HG02973 (cell line): ENCODE measurements around the gene ARFIP1.
"Not testable (repeated sequence)": the region's sequence is repeated elsewhere in the genome, so short reads cannot be mapped to it uniquely, and the experiment has no call there.

Source experiments
- ATAC-seq: cut with Tn5 transposase; IDR thresholded peaks from one replicate; pipeline ENCODE4 v1.9.1; 2021; ENCODE audit warnings: moderate library complexity; ENCODE audit not compliant: unreplicated experiment

ARFIP1 gene

GRCh38 chr4:152779513-152780266 is at the start of gene ARFIP1, which contains the start of gene TIGD4:
Gene ARFIP1 (plus strand): TSS chr4:152779954. CDS start chr4:152829634, 49,680 bp downstream.
Gene TIGD4 (minus strand): TSS chr4:152779730. CDS start chr4:152771004, 8,726 bp downstream.
- ATAC-seq: peak; percentile 92

- ATAC-seq: no peak
Observed at GRCh38 chr4:152731997-152732396, 47.8 kb upstream of the ARFIP1 start.

- ATAC-seq: no peak
Observed at GRCh38 chr4:152734015-152734698, 45.6 kb upstream of the ARFIP1 start.

GRCh38 chr4:152734699-152735050 is 45.1 kb upstream of the ARFIP1 start:
- ATAC-seq: no peak

- ATAC-seq: no peak
Observed at GRCh38 chr4:152735396-152735859, 44.3 kb upstream of the ARFIP1 start.

- no peak for ATAC-seq
Observed at GRCh38 chr4:152735906-152736305, 43.8 kb upstream of the ARFIP1 start.

GRCh38 chr4:152738827-152739226 is 40.9 kb upstream of the ARFIP1 start:
- ATAC-seq: no peak

- no peak for ATAC-seq
Observed at GRCh38 chr4:152747444-152747843, 32.3 kb upstream of the ARFIP1 start.

GRCh38 chr4:152748619-152749018 is 31.1 kb upstream of the ARFIP1 start:
- ATAC-seq: no peak

GRCh38 chr4:152763796-152764195 is 16.0 kb upstream of the ARFIP1 start:
- ATAC-seq: no peak

- not testable (repeated sequence) for ATAC-seq
Observed at GRCh38 chr4:152765069-152765737, 14.6 kb upstream of the ARFIP1 start.

GRCh38 chr4:152771741-152772533 is 7.8 kb upstream of the ARFIP1 start:
- ATAC-seq: peak; percentile 85

GRCh38 chr4:152773339-152773738 is 6.4 kb upstream of the ARFIP1 start:
- no peak for ATAC-seq

- no peak for ATAC-seq
Observed at GRCh38 chr4:152773953-152774352, 5.8 kb upstream of the ARFIP1 start.

GRCh38 chr4:152776352-152776751 is 3.4 kb upstream of the ARFIP1 start:
- ATAC-seq: no peak

- ATAC-seq: no peak
Observed at GRCh38 chr4:152777488-152777887, 2.3 kb upstream of the ARFIP1 start.

GRCh38 chr4:152778656-152779512 is 870 bp upstream of the ARFIP1 start:
- ATAC-seq: no peak

- no peak for ATAC-seq
Observed at GRCh38 chr4:152780267-152780778, 569 bp downstream of the ARFIP1 start.

GRCh38 chr4:152784490-152785350 is 5.0 kb downstream of the ARFIP1 start:
- no peak for ATAC-seq
